HG02571 (cell line): ENCODE results near the gene KCNG2.

Experiments used
- ATAC-seq: cut with Tn5 transposase; IDR thresholded peaks from one replicate; pipeline ENCODE4 v1.9.1; 2021; ENCODE audit warnings: mild to moderate bottlenecking, moderate library complexity; ENCODE audit not compliant: unreplicated experiment

KCNG2 gene

GRCh38 chr18:79882522-79883241, 84.9 kb downstream of the KCNG2 start:
- ATAC-seq: no peak

GRCh38 chr18:79883461-79884293, 85.9 kb downstream of the KCNG2 start:
- no peak for ATAC-seq

GRCh38 chr18:79884294-79884962, 86.7 kb downstream of the KCNG2 start:
- no peak for ATAC-seq

GRCh38 chr18:79884963-79885728, 87.4 kb downstream of the KCNG2 start:
- ATAC-seq: no peak

GRCh38 chr18:79887181-79888000, 89.7 kb downstream of the KCNG2 start:
- ATAC-seq: no peak

- ATAC-seq: no peak
Measured at GRCh38 chr18:79888016-79888415, 90.3 kb downstream of the KCNG2 start.

GRCh38 chr18:79889569-79889968, 91.8 kb downstream of the KCNG2 start:
- ATAC-seq: no peak

- no peak for ATAC-seq
Measured at GRCh38 chr18:79890674-79891073, 92.9 kb downstream of the KCNG2 start.

- no peak for ATAC-seq
Measured at GRCh38 chr18:79896738-79897137, 99.0 kb downstream of the KCNG2 start.

GRCh38 chr18:79897940-79898625, 100.3 kb downstream of the KCNG2 start:
- ATAC-seq: no peak

GRCh38 chr18:79898952-79899608, 101.3 kb downstream of the KCNG2 start:
- ATAC-seq: no peak

- ATAC-seq: no peak
Measured at GRCh38 chr18:79899609-79900445, 102.1 kb downstream of the KCNG2 start.

GRCh38 chr18:79900610-79901570, 103.2 kb downstream of the KCNG2 start:
- no peak for ATAC-seq

- no peak for ATAC-seq
Measured at GRCh38 chr18:79901665-79902064, 103.9 kb downstream of the KCNG2 start.

- ATAC-seq: no peak
Measured at GRCh38 chr18:79902075-79902474, 104.3 kb downstream of the KCNG2 start.

- ATAC-seq: no peak
Measured at GRCh38 chr18:79902640-79903039, 104.9 kb downstream of the KCNG2 start.

- ATAC-seq: no peak
Measured at GRCh38 chr18:79903071-79903635, 105.4 kb downstream of the KCNG2 start.
